ENCODE data around the gene SCUBE3.

The SCUBE3 gene

DNA sequence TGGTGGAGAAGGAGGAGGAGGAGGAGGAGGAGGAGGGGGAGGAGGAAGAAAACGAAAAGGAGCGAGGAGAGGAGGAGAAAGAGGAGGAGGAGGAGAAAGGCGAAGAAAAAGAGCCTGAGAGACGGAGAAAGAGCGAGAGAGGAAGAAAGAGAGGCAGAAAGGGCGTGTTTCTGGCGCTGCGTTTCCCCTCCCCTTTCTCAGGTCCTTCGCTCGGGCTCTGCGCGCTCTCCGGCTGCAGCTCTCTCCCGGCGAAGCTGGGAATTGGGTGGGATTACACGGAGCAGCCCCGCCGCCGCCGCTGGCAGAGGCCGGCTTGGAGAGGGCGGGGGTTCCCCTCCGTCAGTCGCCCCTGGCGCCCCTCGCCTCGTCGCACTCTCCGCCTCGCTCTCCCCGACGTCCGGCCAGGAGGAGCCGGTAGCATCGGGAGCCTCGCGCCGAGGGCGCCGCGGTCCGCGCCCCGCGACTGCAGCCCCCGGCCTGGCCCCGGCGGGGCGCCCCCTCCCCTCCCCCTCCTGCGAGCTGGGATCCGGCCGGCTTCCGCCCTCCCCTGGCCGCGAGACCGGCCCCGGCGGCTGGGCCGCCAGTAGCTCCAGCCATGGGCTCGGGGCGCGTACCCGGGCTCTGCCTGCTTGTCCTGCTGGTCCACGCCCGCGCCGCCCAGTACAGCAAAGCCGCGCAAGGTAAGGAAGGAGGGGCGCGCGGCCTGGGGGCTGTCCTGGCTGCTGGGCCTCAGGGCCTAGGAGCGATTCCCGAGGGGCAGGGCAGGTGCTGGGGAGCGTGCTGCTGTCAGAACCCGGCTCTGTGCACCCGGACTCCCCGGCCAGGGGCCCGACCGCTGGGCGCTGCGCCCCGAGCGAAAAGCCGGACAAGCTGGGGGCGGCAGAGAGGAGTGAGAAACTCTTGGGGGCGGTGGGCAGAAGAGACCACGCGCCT, at the start of gene SCUBE3:
Gene SCUBE3 (plus strand): TSS at position 133 of the 933 bp plus-strand sequence. CDS start 463 bp downstream, at position 596.
- DNase-seq, result no peak

DNA sequence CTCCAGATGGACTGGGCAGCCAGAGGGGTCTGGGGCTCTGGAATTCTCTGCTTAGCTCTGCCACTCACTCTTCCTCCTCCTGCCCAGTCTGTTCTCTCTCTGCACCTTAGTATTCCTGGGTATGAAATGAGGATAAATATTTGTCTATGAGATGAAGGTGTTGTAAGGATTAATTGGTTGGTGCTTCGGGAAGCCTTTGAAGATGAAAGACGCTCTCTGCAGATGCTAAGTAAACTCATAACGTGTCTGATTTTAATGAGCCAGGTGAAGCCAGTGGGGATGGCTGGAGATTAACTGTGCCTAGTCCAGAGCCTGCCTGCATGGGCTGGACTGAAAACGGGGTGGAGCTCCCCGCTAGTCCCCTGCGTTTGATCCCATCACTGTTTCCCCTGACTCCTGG, 49.5 kb upstream of the SCUBE3 start:
- no peak for DNase-seq

DNA sequence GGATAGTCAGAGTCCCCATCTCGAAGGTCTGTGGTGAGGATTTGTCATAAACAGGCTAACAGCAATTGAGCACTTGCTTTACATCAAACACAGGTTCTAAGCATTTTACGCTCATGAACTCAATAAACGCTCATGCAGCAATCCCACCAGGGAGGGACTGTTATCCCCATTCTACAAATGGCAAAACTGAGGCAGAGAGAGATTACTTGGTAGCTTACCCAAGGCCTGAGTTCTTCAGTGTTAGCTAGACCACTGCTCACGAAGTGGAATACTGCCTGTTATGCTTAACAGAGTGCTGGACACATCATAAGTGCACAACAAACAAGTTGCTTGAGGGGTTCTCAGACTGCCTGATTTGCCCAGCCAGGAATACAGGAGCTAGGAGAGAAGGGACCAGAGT, 48.9 kb upstream of the SCUBE3 start:
- DNase-seq, result no peak

DNA sequence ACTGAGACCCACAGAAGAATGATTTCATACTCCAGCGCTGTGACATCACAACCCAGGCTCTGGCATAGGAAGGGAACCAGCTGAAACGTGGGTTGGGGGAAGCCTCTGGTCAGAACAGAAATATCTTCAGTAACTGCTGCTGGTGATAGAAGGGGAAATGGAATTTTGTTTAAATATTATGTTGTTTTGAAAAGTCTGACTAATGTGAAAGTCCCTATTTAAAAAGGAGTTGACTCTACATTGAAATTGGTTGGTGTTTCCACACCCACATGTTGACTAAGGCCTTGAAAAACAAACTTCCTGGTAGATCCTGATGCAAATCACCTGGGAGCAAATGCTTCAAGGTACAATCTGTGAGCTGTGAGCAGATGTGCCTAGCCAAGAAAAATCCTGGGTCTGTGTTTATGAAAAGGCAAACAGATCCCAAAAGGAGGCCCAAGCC, 48.1 kb upstream of the SCUBE3 start:
- DNase-seq, result no peak

DNA sequence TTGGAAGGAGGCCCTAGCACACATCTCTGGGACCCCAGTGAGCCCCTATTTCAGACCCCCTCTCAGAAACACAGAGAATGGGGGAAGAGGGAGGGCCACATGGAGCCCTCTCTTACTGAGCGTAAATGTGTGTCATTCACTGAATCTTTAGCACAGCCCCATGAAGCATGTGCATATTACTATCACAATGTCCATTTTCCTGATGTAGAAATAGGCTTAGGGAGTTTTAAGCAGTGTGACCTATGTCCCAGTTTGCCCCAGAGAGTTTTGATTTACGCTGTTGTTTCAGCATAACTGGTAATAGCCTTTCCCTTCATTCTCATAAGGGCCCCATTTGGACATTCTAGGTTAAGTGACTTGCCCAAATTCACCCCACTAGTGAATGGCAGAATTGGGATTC, 47.6 kb upstream of the SCUBE3 start:
- no peak for DNase-seq

DNA sequence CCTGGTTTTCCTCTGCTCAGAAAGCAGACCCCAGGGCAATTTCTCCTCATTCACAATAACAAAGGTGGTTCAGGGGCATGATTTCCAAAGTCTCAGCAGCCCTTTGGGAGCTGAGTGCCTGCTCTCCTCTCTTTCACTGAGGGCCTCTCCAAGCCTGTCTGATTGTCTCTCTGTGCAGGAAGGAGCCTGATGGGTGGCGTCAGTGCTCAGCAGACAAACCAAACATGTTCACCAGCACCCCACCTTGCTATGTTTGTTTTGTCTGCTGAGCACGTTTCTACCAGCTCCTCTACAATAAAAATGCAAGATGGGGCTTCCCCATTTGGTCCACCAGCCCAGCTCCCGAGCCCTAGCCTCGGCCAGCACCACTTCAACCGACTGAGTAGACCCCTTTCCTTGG, 47.2 kb upstream of the SCUBE3 start:
- no peak for DNase-seq

DNA sequence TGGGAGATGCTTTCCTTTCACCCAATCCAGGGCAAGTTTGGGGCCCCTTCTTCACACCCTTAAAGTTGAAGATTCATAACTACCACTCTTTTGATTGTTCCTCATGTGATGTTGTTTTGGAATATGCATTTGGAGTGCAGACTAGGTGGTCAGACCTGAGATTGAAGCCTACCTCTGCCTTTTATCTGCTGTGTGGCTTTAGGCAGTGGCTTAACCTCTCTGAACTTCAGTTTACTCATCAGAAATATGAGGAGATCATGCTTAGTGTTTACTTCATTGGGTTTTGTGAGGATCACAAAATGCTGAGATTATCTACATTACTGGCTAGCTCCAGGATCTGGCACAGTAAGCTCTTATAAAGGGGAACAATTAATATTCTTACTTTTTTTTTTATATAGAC, 46.3 kb upstream of the SCUBE3 start:
- no peak for DNase-seq

DNA sequence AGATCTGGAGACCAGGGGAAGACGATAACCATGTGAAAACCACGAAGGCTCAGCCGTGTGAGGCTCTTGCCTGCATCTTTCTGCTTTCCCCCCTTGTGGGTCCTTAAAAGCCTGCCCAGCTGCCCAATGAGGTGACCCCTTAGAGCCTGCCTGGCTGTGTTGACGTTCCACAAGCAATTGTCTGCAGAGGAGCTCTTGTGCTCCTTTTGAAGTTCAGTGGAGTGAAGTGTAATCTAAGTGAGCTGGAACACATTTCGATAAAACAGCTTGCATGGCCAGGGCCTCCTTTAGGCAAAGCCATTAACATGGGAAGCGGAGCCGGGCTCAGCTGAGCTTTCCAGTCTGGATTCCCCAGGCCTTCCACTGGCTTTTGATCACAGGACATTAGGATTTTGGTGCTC, 45.3 kb upstream of the SCUBE3 start:
- DNase-seq, result no peak

DNA sequence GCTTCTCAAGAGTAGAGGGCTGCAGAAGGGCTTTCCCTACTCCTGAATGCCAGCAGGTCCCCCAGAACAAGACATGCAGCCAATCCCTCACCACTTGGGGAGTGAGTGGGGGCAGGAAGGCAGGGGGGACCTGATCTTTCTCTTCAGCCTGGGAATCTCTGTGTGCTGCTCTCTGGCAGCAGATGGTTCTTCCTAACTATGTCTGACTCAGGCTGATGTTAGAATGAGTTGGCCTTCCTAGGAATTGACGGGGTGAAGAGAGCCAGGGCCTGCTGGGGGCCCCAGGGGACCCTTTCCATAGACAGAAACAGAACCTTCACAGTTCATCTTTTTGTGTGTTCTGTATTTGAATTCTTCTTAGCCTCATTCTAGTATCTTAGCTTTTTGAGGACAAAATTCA, 43.6 kb upstream of the SCUBE3 start:
- DNase-seq, result no peak

DNA sequence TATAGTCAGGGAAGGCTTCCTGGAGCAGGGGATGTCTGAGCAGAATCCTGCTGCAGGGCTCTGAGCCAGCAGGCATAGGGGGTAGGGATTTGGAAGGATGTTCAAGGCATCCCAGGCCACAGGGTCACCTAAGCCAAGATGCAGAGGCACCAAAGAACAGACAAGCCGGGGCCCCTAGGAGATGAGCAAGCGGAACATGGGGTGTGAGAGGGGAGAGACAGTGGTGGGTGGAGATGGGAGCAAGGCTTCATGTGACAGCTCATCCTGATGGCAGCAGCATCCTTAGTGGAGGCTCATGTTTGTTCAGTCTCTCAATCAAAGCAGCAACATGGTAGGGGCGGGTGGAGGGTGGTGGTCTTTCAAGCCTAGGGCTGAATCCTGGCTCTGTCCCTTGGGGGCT, 42.9 kb upstream of the SCUBE3 start:
- DNase-seq, result no peak

DNA sequence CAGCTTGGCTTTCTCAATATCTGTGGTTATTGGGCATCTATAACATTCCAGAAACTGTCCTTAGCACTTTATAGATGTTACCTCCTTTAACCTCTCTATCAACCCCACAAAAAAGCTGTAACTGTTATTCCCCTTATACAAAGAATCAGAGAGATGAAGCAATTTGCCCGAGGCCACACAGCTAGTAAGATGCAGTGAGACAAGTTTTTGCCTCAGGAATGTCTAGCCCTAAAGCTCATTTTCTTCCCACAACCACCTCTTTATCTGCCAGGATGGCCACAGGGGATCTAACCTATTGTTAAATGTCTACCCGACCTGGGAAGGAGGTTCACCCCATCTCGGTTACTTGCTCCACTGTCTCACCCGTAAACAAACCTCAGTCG, 40.7 kb upstream of the SCUBE3 start:
- no peak for DNase-seq

DNA sequence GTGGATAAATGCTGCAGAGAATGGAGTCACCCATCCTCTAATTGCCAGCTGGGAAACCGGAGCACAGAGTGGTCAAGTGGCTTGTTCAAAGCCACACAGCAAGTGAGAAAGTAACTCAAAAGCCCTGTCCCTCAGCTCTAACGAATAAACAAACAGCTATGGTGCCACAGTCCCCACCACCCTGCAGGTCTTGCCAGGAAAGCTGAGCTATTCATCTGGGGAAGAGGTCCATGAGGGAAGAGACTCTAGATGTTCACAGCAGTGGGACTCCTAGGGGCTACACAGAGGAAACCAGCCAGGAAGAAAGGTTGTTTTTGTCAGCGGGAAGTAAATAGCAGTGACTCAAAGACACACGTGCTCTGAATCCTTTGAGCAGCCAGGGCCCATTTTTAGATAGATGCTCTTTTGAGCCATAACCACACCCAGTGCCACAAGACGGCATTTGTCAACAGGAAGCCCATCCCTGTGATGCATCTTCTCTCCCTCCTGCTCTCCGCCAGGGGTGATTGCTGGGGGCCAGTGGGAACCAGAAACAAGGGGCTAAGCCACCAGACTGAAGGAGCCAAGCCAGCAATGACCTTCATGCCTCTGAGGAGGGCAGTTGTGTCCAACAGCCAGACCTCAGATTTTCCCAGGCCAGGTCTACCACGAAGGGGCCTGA, 40.2 kb upstream of the SCUBE3 start:
- no peak for DNase-seq

DNA sequence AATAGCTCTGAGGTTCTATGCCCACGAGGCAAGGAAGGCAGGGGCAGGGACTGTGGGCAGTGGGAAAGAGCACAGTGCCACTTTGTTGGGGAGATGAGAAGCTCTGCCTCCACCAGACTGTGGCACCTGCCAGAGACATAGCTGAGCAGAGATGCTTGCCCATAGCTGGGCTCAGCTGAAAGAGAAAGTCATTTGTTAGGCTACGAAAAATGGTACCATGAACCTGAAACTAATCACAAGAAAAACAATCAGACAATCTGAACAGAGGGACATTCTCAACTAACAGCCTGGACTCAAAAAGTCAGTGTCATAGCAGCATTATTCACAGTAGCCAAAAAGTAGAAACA, 39.7 kb upstream of the SCUBE3 start:
- DNase-seq, result no peak

DNA sequence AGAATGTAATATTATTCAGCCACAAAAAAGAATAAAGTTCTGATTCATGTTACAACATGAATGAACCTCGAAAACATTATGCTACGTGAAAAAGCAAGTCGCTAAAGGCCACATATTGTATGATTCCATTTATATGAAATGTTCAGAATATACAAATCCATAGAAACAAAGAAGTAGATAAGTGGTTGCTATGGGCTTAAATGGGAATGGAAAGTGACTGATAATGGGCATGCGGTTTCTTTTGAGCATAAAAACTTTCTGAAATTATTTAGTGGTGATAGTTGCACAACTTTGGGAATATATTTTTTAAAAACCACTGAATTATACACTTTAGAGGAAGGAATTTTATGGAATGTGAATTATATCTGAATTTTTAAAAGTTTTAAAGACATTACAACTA, 39.3 kb upstream of the SCUBE3 start:
- no peak for DNase-seq

DNA sequence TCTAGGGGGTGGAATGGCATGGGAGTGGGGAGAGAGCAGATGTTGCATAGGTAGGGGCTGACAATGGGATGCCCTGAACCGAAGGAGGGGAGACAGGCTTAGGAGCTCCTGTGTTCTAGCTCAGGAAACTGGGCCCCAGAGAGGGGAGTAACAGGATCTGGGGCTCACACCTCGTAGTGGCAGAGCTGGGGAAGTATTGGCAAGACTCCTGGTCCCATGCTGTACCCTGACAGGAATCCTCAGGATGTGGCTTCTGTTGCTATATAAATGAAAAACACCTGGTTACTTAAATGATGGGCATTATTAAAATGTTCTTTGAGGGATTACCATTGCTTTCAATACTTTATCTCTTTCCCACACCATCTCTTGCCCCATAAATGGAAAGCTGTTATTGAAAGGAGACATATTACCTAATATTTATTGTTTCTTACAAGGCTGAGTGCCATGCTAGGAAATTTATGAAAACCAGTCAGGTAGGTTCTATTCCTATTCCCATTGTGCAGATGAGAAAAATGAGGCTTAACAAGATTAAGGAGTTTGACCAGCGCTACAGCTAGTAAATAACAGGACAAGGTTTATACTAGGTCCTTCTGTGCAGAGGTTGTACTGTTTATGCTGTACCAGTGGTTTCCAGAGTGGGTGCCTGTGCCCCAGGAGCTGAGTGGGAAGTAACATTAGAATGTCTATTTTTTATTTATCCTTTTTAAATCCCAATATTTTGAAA, 37.3 kb upstream of the SCUBE3 start:
- no peak for DNase-seq

DNA sequence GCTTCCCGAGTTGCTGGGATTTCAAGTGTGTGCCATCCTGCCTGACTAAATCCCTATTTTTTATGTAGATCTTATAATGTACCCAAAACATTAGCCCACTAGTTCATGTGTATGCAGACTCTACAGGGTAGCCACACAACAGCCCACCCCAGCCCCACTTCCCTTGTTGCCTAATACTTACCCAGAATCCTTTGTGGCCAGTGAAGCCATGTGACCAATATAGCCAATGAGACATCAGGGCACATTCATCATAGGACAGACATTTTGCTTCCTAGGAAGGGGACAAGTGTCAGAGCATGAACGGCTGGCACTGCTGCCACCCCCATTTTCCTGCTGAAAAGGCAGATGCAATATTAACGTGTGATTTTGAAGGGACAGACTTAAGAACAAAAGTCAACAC, 36.6 kb upstream of the SCUBE3 start:
- no peak for DNase-seq

DNA sequence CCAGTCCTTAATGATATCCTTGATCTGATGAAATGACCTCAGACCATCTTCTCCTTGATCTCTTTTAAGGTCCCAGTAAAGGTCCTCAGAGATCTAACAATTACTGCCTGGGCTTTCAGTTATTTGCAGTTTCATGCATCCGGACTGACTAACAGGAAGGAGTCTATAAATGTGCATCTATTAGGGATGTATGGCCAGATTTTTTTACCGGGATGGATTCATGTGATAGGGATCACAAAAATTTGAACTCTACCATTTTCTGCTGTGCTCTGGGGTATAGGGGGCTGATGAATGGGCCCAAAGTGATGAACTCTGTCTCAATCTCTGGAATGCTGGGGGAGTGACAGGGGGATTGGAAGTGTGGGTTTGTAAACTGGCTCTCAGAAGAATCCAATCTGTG, 36.2 kb upstream of the SCUBE3 start:
- DNase-seq, result no peak

DNA sequence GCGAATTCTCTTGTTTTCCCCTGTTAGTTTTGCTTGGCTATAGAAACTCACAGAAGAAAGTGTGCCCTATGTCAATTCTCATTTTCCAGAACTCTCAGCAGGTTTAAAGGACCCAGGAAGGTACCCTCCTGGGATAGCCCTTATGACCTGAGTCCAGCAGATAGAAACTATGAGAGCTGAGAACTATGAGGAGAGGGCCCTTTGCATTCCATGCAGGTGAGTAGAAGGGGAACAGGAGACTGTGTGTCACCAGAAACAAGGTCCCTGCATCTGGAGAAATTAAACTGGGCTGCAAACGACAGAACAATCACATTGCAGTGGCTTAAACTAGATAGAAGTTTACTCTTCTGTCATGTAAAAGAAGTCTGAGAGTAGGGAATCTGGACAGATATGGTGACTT, 35.7 kb upstream of the SCUBE3 start:
- DNase-seq, result no peak

DNA sequence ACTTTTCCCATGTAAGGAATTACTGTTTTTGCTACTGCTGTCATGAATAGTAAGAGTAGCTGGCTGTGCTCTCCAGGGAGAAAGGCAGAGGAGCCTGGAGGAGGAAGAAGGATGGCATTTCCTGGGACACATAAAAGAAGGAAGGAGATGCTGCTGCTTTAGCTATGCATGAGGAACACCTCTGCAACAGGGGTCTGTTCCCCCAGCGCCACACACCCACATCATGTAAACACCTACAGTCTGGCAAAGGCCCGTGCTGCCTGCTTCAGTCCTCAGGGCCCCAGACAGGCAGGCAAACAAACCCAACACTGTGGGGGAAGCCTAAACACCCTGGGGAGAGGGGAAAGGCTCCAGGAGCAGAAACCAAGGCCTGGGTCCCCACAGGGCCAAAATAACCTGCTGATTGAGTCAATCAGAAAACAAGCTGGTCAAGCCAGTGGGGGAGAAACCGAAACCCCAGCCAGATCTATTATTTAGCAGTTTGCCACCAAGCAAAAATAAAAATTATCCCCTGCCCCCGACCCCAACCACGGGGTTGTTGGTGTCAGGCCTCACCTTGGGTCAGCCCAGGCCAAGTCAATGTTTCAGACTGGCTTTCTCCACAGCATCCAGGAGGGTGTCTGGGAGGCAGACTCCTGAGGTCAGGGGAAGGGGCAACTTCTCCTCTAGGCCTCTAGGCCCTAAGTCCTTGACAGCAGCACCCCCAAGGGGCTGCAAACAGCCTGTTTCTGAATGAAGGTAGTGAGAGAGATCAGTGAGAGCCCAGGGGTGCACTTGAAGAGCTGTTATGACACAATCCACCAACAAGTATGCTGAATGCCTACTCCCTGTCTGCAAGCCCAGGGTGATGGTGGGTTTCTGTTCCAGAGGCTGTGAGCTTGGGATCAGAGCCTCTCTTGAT, 34.6 kb upstream of the SCUBE3 start:
- DNase-seq, result no peak

DNA sequence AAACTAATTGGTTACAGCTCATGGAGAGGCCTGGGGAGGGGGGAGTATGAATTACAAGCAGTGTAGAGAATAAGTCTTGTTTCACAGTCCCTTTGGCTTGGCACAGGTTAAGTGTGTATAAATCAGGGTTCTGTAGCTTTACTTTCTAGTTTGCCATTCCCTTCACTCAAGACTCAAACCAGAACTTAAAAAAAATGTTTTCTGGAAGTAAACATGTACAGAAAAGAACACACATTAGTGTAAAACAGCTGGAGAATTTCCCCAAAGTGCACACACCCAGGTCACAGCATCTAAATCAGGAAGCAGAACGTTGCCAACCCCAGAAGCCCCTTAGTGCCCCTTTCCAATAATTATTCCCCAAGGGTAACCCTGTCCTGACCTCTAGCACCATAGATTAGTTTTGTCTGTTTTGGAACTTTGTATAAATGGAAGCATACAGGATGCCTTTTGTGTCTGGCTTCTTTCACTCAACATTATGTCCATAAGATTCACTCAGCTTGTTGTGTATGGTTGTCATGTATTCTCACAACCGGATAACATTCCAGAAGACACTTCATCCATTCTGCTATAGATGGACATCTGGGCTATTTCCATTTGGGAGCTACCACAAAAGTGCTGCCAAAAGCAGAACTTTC, 33.7 kb upstream of the SCUBE3 start:
- DNase-seq, result no peak

DNA sequence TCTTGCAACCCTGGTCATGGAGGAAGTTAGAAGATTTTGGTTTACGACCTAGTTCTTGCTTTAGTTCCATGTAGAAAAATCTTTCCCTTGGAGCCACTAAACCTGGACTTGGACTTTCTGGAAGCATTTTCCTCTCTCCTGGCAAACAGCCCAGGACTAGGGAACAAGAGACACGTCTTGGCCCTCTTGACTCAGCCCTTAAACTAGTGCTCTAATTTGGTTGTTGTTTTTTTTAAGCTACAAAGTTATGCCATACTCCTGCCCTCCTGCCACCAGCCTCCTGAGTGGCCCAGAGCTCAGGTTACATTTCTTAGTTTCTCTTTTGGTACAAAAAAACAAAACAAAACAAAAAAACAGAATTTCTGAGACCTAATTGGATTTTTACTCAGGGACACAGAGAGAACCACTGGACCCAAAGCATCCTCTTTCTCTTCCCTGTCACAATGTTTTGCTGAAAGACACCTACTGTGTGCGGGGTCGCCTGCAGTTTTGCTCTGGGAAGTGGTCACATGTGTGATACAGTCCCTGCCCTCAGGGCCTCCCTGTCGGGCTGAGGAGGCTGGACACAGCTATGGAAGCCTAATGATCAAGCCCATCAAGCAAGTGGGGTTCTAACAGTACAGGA, 32.3 kb upstream of the SCUBE3 start:
- DNase-seq, result no peak

Data from CD4-positive, alpha-beta T cell treated with Interleukin-10 for 1 hour (primary cell).